ENCODE results near the gene OR51I1. TPM values are rescaled to one million over a fixed set of nuclear protein-coding genes. Genes with fewer than 3 reads are reported as not detected.

Gene OR51I1
- total and polyA plus RNA-seq, 7 donors = not detected

DNA sequence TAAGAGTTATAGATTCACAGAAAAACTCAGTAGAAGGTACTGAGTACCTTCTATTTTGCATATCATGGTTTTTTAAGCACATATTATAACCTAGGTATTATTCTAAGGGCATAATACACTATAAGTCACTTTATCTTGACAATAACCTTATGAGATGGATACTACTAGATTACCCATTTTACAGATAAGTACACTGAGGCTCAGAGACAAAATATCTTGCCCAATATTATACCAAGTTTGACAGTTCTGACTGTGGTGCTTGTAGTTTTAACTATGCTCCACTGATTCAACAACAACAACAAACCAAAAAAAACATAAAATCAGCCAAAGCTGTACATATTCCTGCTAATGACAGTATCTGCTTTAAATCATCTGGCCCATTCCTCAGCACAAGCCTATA is 47.2 kb downstream of the OR51I1 start:
- Histone ChIP-seq H3K27me3 (ENCODE audit: insufficient read depth in 3 of 3, low read length in 2 of 3) (no peaks in the 10 kb centered on the region), H3K4me3 (no peak overlapping the region), H3K9me3 (no peaks in the 10 kb centered on the region), H3K4me1 (no peaks in the 10 kb centered on the region), H3K27ac (no peak overlapping the region), H3K36me3 (ENCODE audit: insufficient read depth in 1 of 2, low read depth in 1 of 2) (no peaks in the 10 kb centered on the region)
- intact Hi-C loops (cut with DNase I) = no loop called here
- ATAC-seq (no peak), DNase-seq (no peak)
- no peak for TF ChIP-seq CTCF (IDR thresholded peaks at IDR 0.05)

Other genes starting within 250 kb of the OR51I1 start
- not detected for gene OR51V1, start 240.8 kb downstream of the OR51I1 start, total RNA-seq
- gene OR51V1, start 240.8 kb downstream of the OR51I1 start, polyA plus RNA-seq = not detected
- 1,000 to 10,000 TPM in 1 of 4 donors, 100 to 1,000 TPM in 1, 10 to 100 TPM in 2; 22.9 to 2,413 (median 247) TPM for gene HBB, start 214.4 kb downstream of the OR51I1 start, total RNA-seq
- 10 to 100 TPM in 2 of 3 donors, 1 to 10 TPM in 1; 7.8 to 16.1 (median 11.3) TPM for gene HBB, start 214.4 kb downstream of the OR51I1 start, polyA plus RNA-seq
- gene HBD, start 207.0 kb downstream of the OR51I1 start, total RNA-seq = 1 to 10 TPM in 2 of 4 donors, not detected in 2; 1.6 to 6.2 TPM
- under 1 TPM in 1 of 3 donors, not detected in 2; 0.17 TPM for gene HBD, start 207.0 kb downstream of the OR51I1 start, polyA plus RNA-seq
- gene HBG1, start 191.7 kb downstream of the OR51I1 start, total RNA-seq = 1 to 10 TPM in 1 of 4 donors, not detected in 3; 1.3 TPM
- gene HBG1, start 191.7 kb downstream of the OR51I1 start, polyA plus RNA-seq = not detected
- gene HBG2, start 186.7 kb downstream of the OR51I1 start, total RNA-seq = 1 to 10 TPM in 1 of 4 donors, not detected in 3; 1.0 TPM
- not detected for gene HBG2, start 186.7 kb downstream of the OR51I1 start, polyA plus RNA-seq
- gene HBE1, start 171.6 kb downstream of the OR51I1 start, total RNA-seq = not detected
- gene HBE1, start 171.6 kb downstream of the OR51I1 start, polyA plus RNA-seq = not detected
- gene OR51B4, start 139.6 kb downstream of the OR51I1 start, total RNA-seq = not detected
- not detected for gene OR51B4, start 139.6 kb downstream of the OR51I1 start, polyA plus RNA-seq
- not detected for gene OR51B2, start 117.2 kb downstream of the OR51I1 start, total RNA-seq
- not detected for gene OR51B2, start 117.2 kb downstream of the OR51I1 start, polyA plus RNA-seq
- not detected for gene OR51B5, start 98.0 kb downstream of the OR51I1 start, total RNA-seq
- not detected for gene OR51B5, start 98.0 kb downstream of the OR51I1 start, polyA plus RNA-seq
- not detected for gene OR51B6, start 90.0 kb downstream of the OR51I1 start, total RNA-seq
- gene OR51B6, start 90.0 kb downstream of the OR51I1 start, polyA plus RNA-seq = not detected
- not detected for gene OR51M1, start 57.7 kb downstream of the OR51I1 start, total RNA-seq
- not detected for gene OR51M1, start 57.7 kb downstream of the OR51I1 start, polyA plus RNA-seq
- gene OR51Q1, start 19.4 kb downstream of the OR51I1 start, total RNA-seq = not detected
- gene OR51Q1, start 19.4 kb downstream of the OR51I1 start, polyA plus RNA-seq = not detected
- not detected for gene OR51I2, start 7.8 kb upstream of the OR51I1 start, total RNA-seq
- not detected for gene OR51I2, start 7.8 kb upstream of the OR51I1 start, polyA plus RNA-seq
- gene OR52D1, start 47.2 kb upstream of the OR51I1 start, total RNA-seq = not detected
- not detected for gene OR52D1, start 47.2 kb upstream of the OR51I1 start, polyA plus RNA-seq
- gene UBQLN3, start 68.4 kb upstream of the OR51I1 start, total RNA-seq = not detected
- gene UBQLN3, start 68.4 kb upstream of the OR51I1 start, polyA plus RNA-seq = not detected
- gene UBQLNL, start 75.2 kb upstream of the OR51I1 start, total RNA-seq = not detected
- gene UBQLNL, start 75.2 kb upstream of the OR51I1 start, polyA plus RNA-seq = under 1 TPM in 2 of 3 donors, not detected in 1; 0.01 to 0.04 TPM
- not detected for gene OR52H1, start 107.0 kb upstream of the OR51I1 start, total RNA-seq
- not detected for gene OR52H1, start 107.0 kb upstream of the OR51I1 start, polyA plus RNA-seq
- gene OR52B6, start 139.4 kb upstream of the OR51I1 start, total RNA-seq = not detected
- not detected for gene OR52B6, start 139.4 kb upstream of the OR51I1 start, polyA plus RNA-seq
- under 1 TPM in 3 of 4 donors, not detected in 1; 0.44 to 0.78 (median 0.77) TPM for gene TRIM6, start 155.1 kb upstream of the OR51I1 start, total RNA-seq
- under 1 TPM; 0.26 to 0.36 (median 0.28) TPM for gene TRIM6, start 155.1 kb upstream of the OR51I1 start, polyA plus RNA-seq
- 1 to 10 TPM in 1 of 4 donors, under 1 TPM in 3; 0.48 to 1.3 (median 0.89) TPM for gene TRIM34, start 183.5 kb upstream of the OR51I1 start, total RNA-seq
- under 1 TPM; 0.55 to 0.79 (median 0.67) TPM for gene TRIM34, start 183.5 kb upstream of the OR51I1 start, polyA plus RNA-seq
- 1 to 10 TPM; 1.1 to 6.3 (median 3.0) TPM for gene TRIM5, start 243.6 kb upstream of the OR51I1 start, total RNA-seq
- gene TRIM5, start 243.6 kb upstream of the OR51I1 start, polyA plus RNA-seq = 1 to 10 TPM in 2 of 3 donors, under 1 TPM in 1; 0.98 to 2.6 (median 1.6) TPM
- 10 to 100 TPM in 1 of 4 donors, 1 to 10 TPM in 3; 6.2 to 12.4 (median 7.9) TPM for gene TRIM22, start 248.3 kb upstream of the OR51I1 start, total RNA-seq
- 1 to 10 TPM; 5.1 to 5.6 (median 5.5) TPM for gene TRIM22, start 248.3 kb upstream of the OR51I1 start, polyA plus RNA-seq

All from psoas muscle (tissue), 8 donors.